H1 (cell line): ENCODE measurements around the gene NHLH2. TPM values are rescaled to one million over a fixed set of nuclear protein-coding genes. Genes with fewer than 3 reads are reported as not detected.

Source experiments
- CTCF ChIA-PET: fragments of 300-600 bp; sonication (Branson Sonifier 250); formaldehyde crosslinking; loops from one replicate; lab custom pipeline; 2021; ENCODE audit not compliant: partially characterized antibody; lab: Charles Lee
- POLR2A ChIA-PET: fragments of 300-600 bp; sonication (Branson Sonifier 250); formaldehyde crosslinking; loops from one replicate; lab custom pipeline; 2021; ENCODE audit warnings: inconsistent platforms; ENCODE audit not compliant: partially characterized antibody; lab: Charles Lee
- DNase-seq, 2 experiments: peaks; one replicate each; pipeline versions ENCODE4 v3.0.0 to v3.0.0-alpha.2; 2010 to 2022; ENCODE audit warnings: low spot score in 2 of 2, low read depth in 1 of 2, mixed read lengths in 1 of 2
- FAIRE-seq: peaks from 2 replicates; lab custom pipeline; 2011; peaks lifted over from hg19 to GRCh38; lab: Jason Lieb, UNC
- H2AFZ ChIP-seq: 2 replicates; pipeline ENCODE4 v1.8.1; 2012; ENCODE audit warnings: low read length, inconsistent platforms
- H2AK5ac ChIP-seq: 2 replicates; pipeline ENCODE4 v1.6.1; 2013; ENCODE audit warnings: low read depth, low read length
- H2BK120ac ChIP-seq: replicated peaks from 2 replicates; pipeline ENCODE3; 2013; ENCODE audit warnings: low read depth, low read length, inconsistent platforms
- H2BK12ac ChIP-seq: 2 replicates; pipeline ENCODE4 v1.6.1; 2013; ENCODE audit warnings: low read depth, low read length
- H2BK15ac ChIP-seq: 2 replicates; pipeline ENCODE4 v1.6.1; 2013; ENCODE audit warnings: low read length
- H2BK20ac ChIP-seq: 2 replicates; pipeline ENCODE4 v1.6.1; 2013; ENCODE audit warnings: low read length
- H2BK5ac ChIP-seq: 2 replicates; pipeline ENCODE4 v1.6.1; 2013; ENCODE audit warnings: low read depth, low read length
- H3K14ac ChIP-seq: 2 replicates; pipeline ENCODE4 v1.6.1; 2013; ENCODE audit warnings: inconsistent platforms; ENCODE audit not compliant: insufficient read length
- H3K18ac ChIP-seq: 2 replicates; pipeline ENCODE4 v1.6.1; 2013; ENCODE audit warnings: low read length; ENCODE audit errors: extremely low read depth
- H3K23ac ChIP-seq: 2 replicates; pipeline ENCODE4 v1.6.1; 2013; ENCODE audit warnings: inconsistent platforms; ENCODE audit not compliant: insufficient read length
- H3K23me2 ChIP-seq: 2 replicates; pipeline ENCODE4 v1.6.1; 2013; ENCODE audit warnings: low read depth, low read length
- H3K27ac ChIP-seq: 2 replicates; pipeline ENCODE4 v1.6.1; 2011; ENCODE audit warnings: low read depth, low read length, inconsistent platforms
- H3K27me3 ChIP-seq, 4 experiments: replicated peaks in 1 of 4; 1 replicate in 1 of 4; 2 replicates in 3 of 4; pipeline versions ENCODE4 v1.6.1 to v1.8.1; 2011 to 2013; ENCODE audit warnings: low read length in 3 of 4, mild to moderate bottlenecking in 3 of 4, inconsistent platforms in 2 of 4, mixed read lengths in 2 of 4, moderate library complexity in 1 of 4; ENCODE audit not compliant: control insufficient read depth in 3 of 4, insufficient read depth in 3 of 4; ENCODE audit errors: extremely low read depth in 1 of 4
- H3K36me3 ChIP-seq, 4 experiments: 2 replicates each; pipeline versions ENCODE4 v1.6.1 to v1.8.1; 2011 to 2013; ENCODE audit warnings: mild to moderate bottlenecking in 4 of 4, low read length in 3 of 4, moderate library complexity in 2 of 4, control low read depth in 1 of 4, inconsistent platforms in 1 of 4; ENCODE audit not compliant: insufficient read depth in 4 of 4, control insufficient read depth in 2 of 4
- H3K4ac ChIP-seq: replicated peaks from 2 replicates; pipeline ENCODE3; 2013; ENCODE audit warnings: low read length, low read depth, mixed read lengths, inconsistent platforms; ENCODE audit not compliant: insufficient read length
- H3K4me1 ChIP-seq, 4 experiments: replicated peaks in 1 of 4; 1 replicate in 1 of 4; 2 replicates in 3 of 4; pipeline versions ENCODE4 v1.6.1 to v1.8.1; 2011 to 2013; ENCODE audit warnings: low read length in 3 of 4, inconsistent platforms in 2 of 4, mixed read lengths in 1 of 4; ENCODE audit not compliant: insufficient read depth in 4 of 4, control insufficient read depth in 3 of 4
- H3K4me2 ChIP-seq, 2 experiments: 2 replicates each; pipeline versions ENCODE4 v1.6.1 to v1.8.1; 2011 to 2013; ENCODE audit warnings: low read depth in 2 of 2, low read length in 2 of 2, control low read depth in 1 of 2, inconsistent platforms in 1 of 2, mild to moderate bottlenecking in 1 of 2; ENCODE audit not compliant: insufficient read depth in 1 of 2
- H3K4me3 ChIP-seq, 4 experiments: fragments of 200-600, 300-600 bp in 1 of 4; sonication (generic), shearing (Covaris generic), sonication (Bioruptor Twin) in 1 of 4; 2 replicates each; pipeline versions ENCODE4 v1.5.1 to v1.8.1; 2011 to 2016; ENCODE audit warnings: low read length in 4 of 4, low read depth in 3 of 4, control low read depth in 2 of 4, inconsistent platforms in 2 of 4, mild to moderate bottlenecking in 2 of 4, mixed read lengths in 1 of 4, moderate library complexity in 1 of 4; ENCODE audit not compliant: insufficient read depth in 2 of 4; ENCODE audit errors: extremely low read depth in 1 of 4
- H3K56ac ChIP-seq: replicated peaks from 2 replicates; pipeline ENCODE3; 2013; ENCODE audit warnings: low read depth, mild to moderate bottlenecking, mixed read lengths, low read length, inconsistent platforms; ENCODE audit not compliant: insufficient read length
- H3K79me1 ChIP-seq: 2 replicates; pipeline ENCODE4 v1.6.1; 2013; ENCODE audit warnings: low read depth, low read length, control low read depth
- H3K79me2 ChIP-seq, 2 experiments: 2 replicates each; pipeline versions ENCODE4 v1.6.1 to v1.8.1; 2012 to 2013; ENCODE audit warnings: low read length in 2 of 2, mild to moderate bottlenecking in 2 of 2, inconsistent platforms in 1 of 2; ENCODE audit not compliant: insufficient read depth in 2 of 2, control insufficient read depth in 1 of 2
- H3K9ac ChIP-seq, 4 experiments: replicated peaks in 1 of 4; 1 replicate in 1 of 4; 2 replicates in 3 of 4; pipeline versions ENCODE4 v1.6.1 to v1.8.1; 2011 to 2013; ENCODE audit warnings: low read depth in 3 of 4, low read length in 3 of 4, control low read depth in 2 of 4, mild to moderate bottlenecking in 2 of 4, moderate library complexity in 2 of 4, inconsistent platforms in 1 of 4; ENCODE audit errors: extremely low read depth in 1 of 4
- H3K9me3 ChIP-seq, 2 experiments: 2 replicates each; pipeline versions ENCODE4 v1.6.1 to v1.8.1; 2012 to 2013; ENCODE audit warnings: mild to moderate bottlenecking in 2 of 2, moderate library complexity in 2 of 2, control low read depth in 1 of 2, inconsistent platforms in 1 of 2, low read depth in 1 of 2, low read length in 1 of 2, mixed read lengths in 1 of 2; ENCODE audit not compliant: insufficient read depth in 2 of 2
- H4K20me1 ChIP-seq, 2 experiments: replicated peaks in 1 of 2; 2 replicates each; pipeline versions ENCODE3 to v1.8.1; 2011 to 2013; ENCODE audit warnings: inconsistent platforms in 2 of 2, low read length in 2 of 2, mild to moderate bottlenecking in 1 of 2; ENCODE audit not compliant: insufficient read depth in 2 of 2, control insufficient read depth in 1 of 2
- H4K5ac ChIP-seq: 2 replicates; pipeline ENCODE4 v1.6.1; 2013; ENCODE audit warnings: low read length, low read depth, mixed read lengths, inconsistent platforms; ENCODE audit not compliant: insufficient read length
- H4K8ac ChIP-seq: 2 replicates; pipeline ENCODE4 v1.8.0; 2013; ENCODE audit warnings: mild to moderate bottlenecking, moderate library complexity, low read length, inconsistent platforms; ENCODE audit not compliant: insufficient read depth; ENCODE audit errors: extremely low read depth
- H4K91ac ChIP-seq: replicated peaks from 2 replicates; pipeline ENCODE3; 2013; ENCODE audit warnings: low read length, mixed read lengths, inconsistent platforms; ENCODE audit not compliant: insufficient read length
- CEBPB ChIP-seq: IDR thresholded peaks from 2 replicates; pipeline ENCODE4 v1.6.1; 2012; ENCODE audit warnings: low read depth, low read length
- EZH2 ChIP-seq: fragments of 200-600 bp; sonication (generic); IDR thresholded peaks from 2 replicates; pipeline ENCODE4 v1.7.1; 2012; ENCODE audit warnings: low read depth, mild to moderate bottlenecking, moderate library complexity, low read length, inconsistent platforms; ENCODE audit not compliant: severe bottlenecking
- KDM5A ChIP-seq: fragments of 200-600 bp; IDR thresholded peaks from 2 replicates; pipeline ENCODE4 v1.7.1; 2012; ENCODE audit warnings: mild to moderate bottlenecking, low read length, inconsistent platforms, mixed read lengths
- MAFK ChIP-seq: IDR thresholded peaks from 2 replicates; pipeline ENCODE4 v1.6.1; 2012; ENCODE audit warnings: low read depth, mild to moderate bottlenecking, improper control_type of control experiment, low read length
- SUZ12 ChIP-seq: fragments of 200-600 bp; sonication (generic); IDR thresholded peaks from 2 replicates; pipeline ENCODE4 v1.6.1; 2012; ENCODE audit warnings: mild to moderate bottlenecking, inconsistent platforms, low read length, moderate library complexity, mixed read lengths
- TAF7 ChIP-seq: optimal IDR thresholded peaks from 2 replicates; pipeline ENCODE3; 2011; ENCODE audit warnings: low read depth, mild to moderate bottlenecking, inconsistent platforms, low read length, moderate library complexity, borderline replicate concordance
- TCF12 ChIP-seq: IDR thresholded peaks from 2 replicates; pipeline ENCODE4 v1.6.1; 2011; ENCODE audit warnings: low read depth, mild to moderate bottlenecking, low read length
- WGBS, 2 experiments: shearing (Covaris generic) in 1 of 2; methylation state at CpG; one replicate each; pipeline versions ENCODE4 v1.1.6 to v1.1.7; 2013 to 2015; ENCODE audit warnings: low lambda C conversion rate in 2 of 2, mixed read lengths in 2 of 2, inconsistent platforms in 1 of 2, low coverage in 1 of 2, missing lambda C conversion rate in 1 of 2; ENCODE audit not compliant: insufficient replicate concordance in 2 of 2, insufficient coverage in 1 of 2, insufficient read length in 1 of 2; ENCODE audit errors: extremely low coverage in 1 of 2, missing lambda C conversion rate in 1 of 2; 5-methylcytosine and 5-hydroxymethylcytosine counted together
- polyA plus RNA-seq, 7 experiments: library from polyadenylated mRNA; depleted of rRNA in 3 of 7; stranded (reverse) in 5 of 7; unstranded in 2 of 7; fragments of >200 nt in 5 of 7; fragments of 200-250 nt in 2 of 7; gene quantifications; 1 replicate in 5 of 7; 2 replicates in 1 of 7; 4 replicates in 1 of 7; pipeline versions ENCODE4 v1.2.1 to v1.2.3, GENCODE V29; 2011 to 2013; ENCODE audit warnings: missing spikeins in 2 of 7, mixed read lengths in 2 of 7
- total RNA-seq: library from RNA; stranded (reverse); fragmentation: NEBNext Ultra II Directional; extraction: Animal tissue kit (Norgen Biotek cat#: 25700); gene quantifications from 2 replicates; pipeline ENCODE4 v1.2.1, GENCODE V29; 2021

Gene NHLH2
- total and polyA plus RNA-seq, 2 of the 8 experiments (the other 6 are each of a cell fraction or from before 2014, with no cell fraction given): 0.92 to 1.1 TPM

DNA sequence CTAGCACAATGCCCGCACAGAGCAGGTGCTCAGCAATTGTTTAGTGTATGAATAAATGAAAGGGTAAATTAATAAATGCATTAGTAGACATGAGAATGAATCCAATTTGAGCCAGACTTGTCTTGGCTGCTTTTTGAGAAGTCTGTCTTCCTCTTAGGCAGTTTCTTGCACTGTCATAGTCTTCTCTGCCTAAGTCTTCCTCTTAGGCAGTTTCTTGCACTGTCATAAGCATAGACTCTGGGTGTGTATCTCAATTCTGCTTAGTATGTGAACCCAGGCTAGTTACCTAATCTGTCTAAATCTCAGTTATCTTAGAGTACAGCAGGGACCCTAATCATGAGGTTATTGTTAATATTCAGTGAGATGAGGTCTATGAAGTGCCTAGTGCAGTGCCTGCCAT is 27.2 kb downstream of the NHLH2 start:
- H2AK5ac ChIP-seq: no peak overlapping the region
- H3K4me3 ChIP-seq: no peak overlapping the region
- no peaks in the 10 kb centered on the region for H3K79me2 ChIP-seq
- no peak overlapping the region for H3K9ac ChIP-seq
- H2BK5ac ChIP-seq: no peak overlapping the region
- H3K9me3 ChIP-seq: no peaks in the 10 kb centered on the region
- H3K4me1 ChIP-seq: no peaks in the 10 kb centered on the region
- POLR2A ChIA-PET: no interaction called here
- no peak overlapping the region for H4K8ac ChIP-seq
- FAIRE-seq: no peak
- H3K14ac ChIP-seq: no peak overlapping the region
- H2BK120ac ChIP-seq: no peak overlapping the region
- H3K79me1 ChIP-seq: no peaks in the 10 kb centered on the region
- no peak overlapping the region for H4K5ac ChIP-seq
- no peaks in the 10 kb centered on the region for H3K27me3 ChIP-seq
- no peak overlapping the region for H2BK20ac ChIP-seq
- H3K23ac ChIP-seq: no peak overlapping the region
- H3K18ac ChIP-seq: no peak overlapping the region
- 89% methylated on average over 1 of the region's 1 CpG; no CpG with 5 or more reads in 1 of the 2 experiments for WGBS, 2 experiments
- no peak overlapping the region for H3K4ac ChIP-seq
- H3K56ac ChIP-seq: no peak overlapping the region
- H3K27ac ChIP-seq: no peak overlapping the region
- H2AFZ ChIP-seq: no peak overlapping the region
- no peak for TF ChIP-seq CEBPB
- TF ChIP-seq MAFK: no peak
- no peak for TF ChIP-seq TCF12
- TF ChIP-seq TAF7: no peak
- TF ChIP-seq EZH2: no peak
- TF ChIP-seq SUZ12: no peak
- no peak for TF ChIP-seq KDM5A
- TF ChIP-seq, all 59 proteins: peak for 0
- Histone ChIP-seq H4K91ac (no peak overlapping the region), H3K4me2 (no peak overlapping the region), H4K20me1 (no peaks in the 10 kb centered on the region), H3K36me3 (no peaks in the 10 kb centered on the region), H2BK15ac (no peak overlapping the region), H2BK12ac (no peak overlapping the region), H3K23me2 (no peaks in the 10 kb centered on the region)
- CTCF ChIA-PET: interaction anchor here (0.6 to 4.0 kb wide), 6 partner anchors 20 to 295 kb away, joined by 3 to 18 read pairs (median 4); no protein-coding TSS in a partner anchor
- no peak for DNase-seq
